Coronary artery (tissue), 2 donors: Measurements from ENCODE around the gene WDR45.
A peak's percentile ranks its signal among the peaks of the same experiment; 100 is the strongest.
"Not testable (repeated sequence)": the region's sequence is repeated elsewhere in the genome, so short reads cannot be mapped to it uniquely, and the experiment has no call there.

Experiments used
- DNase-seq: peaks from one replicate; pipeline ENCODE4 v3.0.0-alpha.2; 2017; ENCODE audit warnings: low spot score
- H3K27ac ChIP-seq, 2 donors: fragments of 200-600 bp; sonication (generic); one replicate each; pipeline ENCODE4 v1.5.1; 2016 to 2019
- H3K4me3 ChIP-seq: fragments of 200-600 bp; sonication (generic); 2 replicates; pipeline ENCODE4 v1.5.1; 2016; ENCODE audit warnings: mild to moderate bottlenecking, moderate library complexity
- TF ChIP-seq, protein P1 (sequence below): fragments of 200-600 bp; sonication (generic); IDR thresholded peaks from one replicate; pipeline ENCODE4 v1.5.1; 2019; ENCODE audit warnings: antibody characterized with exemption

The WDR45 gene

DNA sequence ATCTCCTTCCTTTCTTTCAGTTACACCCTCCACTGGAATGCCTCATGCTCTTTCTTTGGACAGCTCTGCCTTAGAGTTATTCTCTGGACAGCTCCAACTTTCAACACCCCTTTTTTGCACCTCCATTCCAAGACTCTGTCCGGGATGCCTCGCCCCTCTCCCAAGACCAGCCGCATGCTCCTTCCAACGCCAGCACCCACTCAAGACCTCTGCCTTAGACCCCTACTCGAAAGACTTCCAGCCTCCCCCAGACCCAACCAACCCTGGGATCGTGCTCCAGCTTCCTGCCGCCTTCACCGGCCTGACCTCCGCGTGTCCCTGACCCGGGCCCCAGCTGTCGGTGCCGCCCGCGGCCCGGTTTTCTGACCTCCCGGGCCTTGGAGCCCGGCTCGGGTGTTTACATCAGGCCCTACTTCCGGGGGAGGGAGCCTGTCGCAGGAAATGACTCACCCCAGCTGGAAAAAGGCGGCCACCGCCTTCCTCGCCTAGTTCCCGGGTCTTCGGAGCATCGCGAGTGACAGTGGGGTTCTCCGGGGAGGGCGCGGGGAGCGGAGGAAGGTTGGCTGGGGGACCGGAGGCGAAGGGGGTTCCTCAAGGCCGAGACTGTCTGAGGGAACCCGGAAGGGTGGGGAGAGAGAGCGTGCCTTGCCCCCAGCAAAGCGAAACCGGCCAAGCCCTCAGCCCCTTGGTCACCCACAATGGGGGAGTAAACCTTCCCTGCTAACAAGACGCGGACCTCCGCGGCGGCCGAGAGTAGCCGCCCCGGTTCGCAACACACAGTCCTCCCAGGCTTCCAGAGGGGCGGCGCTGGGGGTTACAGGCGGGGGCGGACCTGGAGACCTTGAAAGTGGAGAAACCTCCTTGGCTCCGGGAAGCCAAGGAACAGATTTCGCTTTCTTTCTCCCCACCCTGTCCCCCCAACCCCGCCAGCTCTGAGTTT, at the start of gene WDR45:
TSS of gene WDR45 (minus strand) at position 399 of the 940 bp plus-strand sequence. CDS start 1,792 bp downstream, outside the sequence.
- Histone ChIP-seq H3K27ac (peak within 1 kb of the TSS; percentile 54 to 90), H3K4me3 (peak within 1 kb of the TSS; percentile 73)
- TF ChIP-seq, protein P1, sequence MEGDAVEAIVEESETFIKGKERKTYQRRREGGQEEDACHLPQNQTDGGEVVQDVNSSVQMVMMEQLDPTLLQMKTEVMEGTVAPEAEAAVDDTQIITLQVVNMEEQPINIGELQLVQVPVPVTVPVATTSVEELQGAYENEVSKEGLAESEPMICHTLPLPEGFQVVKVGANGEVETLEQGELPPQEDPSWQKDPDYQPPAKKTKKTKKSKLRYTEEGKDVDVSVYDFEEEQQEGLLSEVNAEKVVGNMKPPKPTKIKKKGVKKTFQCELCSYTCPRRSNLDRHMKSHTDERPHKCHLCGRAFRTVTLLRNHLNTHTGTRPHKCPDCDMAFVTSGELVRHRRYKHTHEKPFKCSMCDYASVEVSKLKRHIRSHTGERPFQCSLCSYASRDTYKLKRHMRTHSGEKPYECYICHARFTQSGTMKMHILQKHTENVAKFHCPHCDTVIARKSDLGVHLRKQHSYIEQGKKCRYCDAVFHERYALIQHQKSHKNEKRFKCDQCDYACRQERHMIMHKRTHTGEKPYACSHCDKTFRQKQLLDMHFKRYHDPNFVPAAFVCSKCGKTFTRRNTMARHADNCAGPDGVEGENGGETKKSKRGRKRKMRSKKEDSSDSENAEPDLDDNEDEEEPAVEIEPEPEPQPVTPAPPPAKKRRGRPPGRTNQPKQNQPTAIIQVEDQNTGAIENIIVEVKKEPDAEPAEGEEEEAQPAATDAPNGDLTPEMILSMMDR = no peak
- DNase-seq = peak; percentile 84

GRCh38 chrX:49129427-49129826, 49.7 kb upstream of the WDR45 start:
- TF ChIP-seq, protein P1 = no peak
- no peak overlapping the region for H3K4me3 ChIP-seq
- no peak for DNase-seq
- no peak overlapping the region for H3K27ac ChIP-seq

DNA sequence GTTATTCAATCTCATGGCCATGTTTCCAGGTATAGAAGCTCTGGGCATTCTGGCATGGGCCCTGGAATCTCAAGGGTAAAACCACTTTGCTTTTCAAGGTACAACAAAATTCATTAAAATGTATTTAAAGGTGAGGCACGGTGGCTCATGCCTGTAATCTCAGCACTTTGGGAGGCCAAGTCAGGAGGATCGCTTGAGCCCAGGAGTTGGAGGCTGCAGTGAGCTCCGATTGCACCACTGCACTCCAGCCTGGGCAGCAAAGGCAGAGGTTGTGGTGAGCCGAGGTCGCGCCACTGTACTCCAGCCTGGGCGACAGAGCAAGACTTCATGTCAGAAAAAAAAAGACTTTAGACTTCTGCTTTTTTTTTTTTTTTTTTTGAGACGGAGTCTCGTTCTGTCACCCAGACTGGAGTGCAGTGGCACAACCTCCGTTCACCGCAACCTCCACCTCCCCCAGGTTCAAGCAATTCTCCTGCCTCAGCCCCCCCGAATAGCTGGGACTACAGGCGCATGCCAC, 48.1 kb upstream of the WDR45 start:
- not testable (repeated sequence) for DNase-seq, H3K4me3 ChIP-seq

GRCh38 chrX:49122499-49122898, 42.8 kb upstream of the WDR45 start:
- H3K4me3 ChIP-seq = peak overlapping the region; percentile 79
- peak overlapping the region in 1 of 2 donors; percentile 62 for H3K27ac ChIP-seq
- TF ChIP-seq, protein P1 = no peak
- DNase-seq = no peak

More for the DNA sequence above, 48.1 kb upstream of the WDR45 start:
- not testable (repeated sequence) for H3K27ac ChIP-seq

GRCh38 chrX:49120091-49120490, 40.4 kb upstream of the WDR45 start:
- no peak overlapping the region for H3K27ac ChIP-seq
- TF ChIP-seq, protein P1 = no peak
- no peak overlapping the region for H3K4me3 ChIP-seq
- no peak for DNase-seq

GRCh38 chrX:49117581-49117980, 37.9 kb upstream of the WDR45 start:
- TF ChIP-seq, protein P1 = no peak
- H3K4me3 ChIP-seq = no peak overlapping the region
- DNase-seq = no peak
- H3K27ac ChIP-seq = no peak overlapping the region

GRCh38 chrX:49116716-49117115, 37.0 kb upstream of the WDR45 start:
- TF ChIP-seq, protein P1 = no peak
- no peak overlapping the region for H3K4me3 ChIP-seq
- no peak for DNase-seq
- H3K27ac ChIP-seq = no peak overlapping the region
